HG03571 (cell line): ENCODE measurements around the gene TRIM29.
"Not testable (repeated sequence)": the region's sequence is repeated elsewhere in the genome, so short reads cannot be mapped to it uniquely, and the experiment has no call there.

ENCODE experiments used
- ATAC-seq: cut with Tn5 transposase; IDR thresholded peaks from one replicate; pipeline ENCODE4 v1.9.1; 2021; ENCODE audit not compliant: unreplicated experiment

Gene TRIM29

DNA sequence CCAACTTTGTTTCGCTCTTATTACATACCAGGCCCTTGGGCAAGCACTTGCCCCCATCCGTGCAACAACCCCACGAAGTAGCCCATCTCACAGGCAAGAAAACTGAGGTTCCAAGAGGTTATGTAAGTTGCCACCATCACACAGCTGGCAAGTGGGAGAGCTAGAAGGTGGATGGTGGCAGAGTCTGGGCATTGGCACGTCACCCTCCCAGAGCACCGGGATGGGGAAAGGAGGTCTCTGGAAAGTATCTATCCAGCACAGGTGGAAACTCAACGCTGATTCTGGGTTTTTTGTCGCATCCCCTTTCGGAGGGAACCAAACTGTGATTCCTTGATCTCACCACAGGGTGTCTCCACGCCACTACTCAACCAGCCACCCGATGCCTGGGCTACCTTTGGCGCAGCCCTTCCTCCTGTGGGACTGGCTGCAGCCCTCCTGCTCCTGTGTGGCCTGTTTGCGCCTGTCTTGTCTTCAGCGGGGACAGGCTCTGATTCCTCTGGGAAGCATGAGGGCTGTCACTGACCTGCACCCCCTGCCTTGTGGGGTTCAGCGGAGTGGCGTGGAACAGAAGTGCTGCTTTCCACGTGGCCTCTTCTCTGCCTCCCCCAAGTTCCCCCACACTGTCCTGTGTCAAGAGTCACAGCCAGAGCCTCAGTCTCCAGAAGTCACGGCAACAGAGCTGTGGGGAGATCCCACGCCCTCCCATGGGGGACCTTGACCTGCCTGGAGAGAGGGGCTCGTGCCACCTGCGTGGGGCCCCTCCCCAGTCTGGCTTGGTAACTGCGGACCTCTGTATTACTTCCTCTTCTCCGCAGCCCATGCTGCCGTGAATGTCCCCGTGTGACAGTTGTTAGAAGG lies 34.4 kb upstream of the TRIM29 start:
- ATAC-seq = no peak

DNA sequence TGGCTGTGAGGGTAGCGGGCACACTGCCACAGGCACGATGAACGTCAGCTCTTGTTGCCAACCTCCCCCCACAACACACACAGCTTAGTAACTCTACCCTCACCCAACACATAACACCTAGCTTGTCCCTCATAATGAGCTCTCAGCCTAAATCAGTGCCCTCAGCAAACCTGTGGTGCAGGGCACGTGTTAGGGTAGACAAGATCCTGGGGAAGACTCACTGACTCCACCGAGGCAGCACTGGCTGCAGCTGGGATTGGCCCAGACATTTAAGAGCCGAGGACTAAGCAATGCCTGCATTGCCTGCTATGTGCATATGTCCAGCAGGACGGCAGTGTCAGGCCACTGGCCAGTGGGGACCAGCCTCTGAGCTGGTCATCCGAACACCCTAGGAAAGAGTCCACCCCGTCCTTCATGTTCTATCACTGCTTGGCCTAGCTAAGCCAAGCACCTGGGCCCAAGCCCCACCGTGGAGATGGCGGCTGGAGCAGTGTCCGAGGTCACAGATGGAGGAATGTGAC lies 32.9 kb upstream of the TRIM29 start:
- ATAC-seq = no peak

DNA sequence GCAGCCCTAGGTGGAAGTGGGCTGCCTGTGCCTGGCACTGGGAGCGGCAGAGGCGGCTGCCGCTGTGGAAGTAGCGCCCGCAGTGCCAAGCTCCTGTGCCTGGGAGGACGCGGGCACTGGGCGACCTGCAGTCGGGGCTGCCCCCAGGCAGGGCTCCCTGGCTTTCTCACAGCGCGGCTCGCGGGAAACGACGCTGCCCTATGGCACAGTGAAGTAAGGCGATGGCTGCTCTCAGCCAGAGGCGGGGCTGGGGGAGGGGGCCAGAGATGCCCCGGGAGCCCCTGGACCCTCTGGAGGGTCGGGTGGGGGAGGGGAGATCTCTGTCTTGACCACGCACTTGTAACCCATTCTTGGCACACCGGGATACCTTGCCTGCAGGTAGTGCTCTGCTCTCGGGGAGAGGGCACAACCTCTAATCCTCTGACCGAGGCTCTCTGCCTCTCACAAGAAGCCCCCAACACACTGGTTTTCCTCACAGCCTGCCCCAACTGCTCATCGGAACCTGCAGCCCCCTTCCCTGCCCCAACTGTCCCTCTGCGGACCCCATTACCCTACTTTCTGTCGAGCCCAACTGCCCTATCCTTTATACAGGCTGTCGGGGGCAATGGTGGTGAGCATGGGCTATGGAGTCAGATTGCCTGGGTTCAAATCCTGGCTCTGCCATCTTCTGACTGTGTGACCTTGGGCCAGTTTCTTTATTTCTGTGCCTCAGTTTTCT lies 32.2 kb upstream of the TRIM29 start:
- ATAC-seq = no peak

DNA sequence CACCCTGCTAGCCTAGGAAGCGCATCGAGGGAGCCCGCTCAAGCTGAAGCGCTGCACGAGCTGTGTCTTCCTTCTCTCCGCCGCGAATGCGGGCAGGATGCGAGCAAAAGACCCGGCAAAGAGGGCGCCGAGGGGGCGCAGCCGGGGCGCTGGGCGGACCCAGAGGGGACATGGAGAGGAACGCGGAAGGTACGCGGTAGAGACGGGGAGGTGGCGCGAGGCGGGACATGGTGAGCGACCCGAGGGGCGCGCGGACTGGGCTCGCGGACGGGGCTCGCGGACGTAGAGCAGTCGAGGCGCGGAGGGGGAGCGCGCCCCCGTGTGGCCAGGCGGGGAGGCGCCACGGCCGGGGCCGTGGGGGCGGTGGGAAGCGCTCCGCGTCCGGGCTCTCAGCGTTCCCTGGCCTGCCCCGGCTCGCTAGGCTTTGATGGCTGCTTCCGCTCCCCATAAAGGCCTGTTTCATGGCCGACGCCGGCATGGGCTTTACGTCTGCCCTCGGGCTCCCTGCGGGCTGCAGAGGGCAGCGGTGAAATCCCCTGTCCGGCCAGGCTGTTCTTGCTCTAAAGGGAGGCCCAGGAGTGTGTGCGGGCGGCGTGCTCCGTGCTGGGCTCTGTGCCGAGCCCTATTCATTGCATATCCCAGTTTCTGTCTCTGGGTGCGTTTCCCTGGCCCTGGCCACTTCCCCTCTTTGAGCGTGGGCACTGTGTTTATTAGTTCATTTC lies 31.2 kb upstream of the TRIM29 start:
- no peak for ATAC-seq

DNA sequence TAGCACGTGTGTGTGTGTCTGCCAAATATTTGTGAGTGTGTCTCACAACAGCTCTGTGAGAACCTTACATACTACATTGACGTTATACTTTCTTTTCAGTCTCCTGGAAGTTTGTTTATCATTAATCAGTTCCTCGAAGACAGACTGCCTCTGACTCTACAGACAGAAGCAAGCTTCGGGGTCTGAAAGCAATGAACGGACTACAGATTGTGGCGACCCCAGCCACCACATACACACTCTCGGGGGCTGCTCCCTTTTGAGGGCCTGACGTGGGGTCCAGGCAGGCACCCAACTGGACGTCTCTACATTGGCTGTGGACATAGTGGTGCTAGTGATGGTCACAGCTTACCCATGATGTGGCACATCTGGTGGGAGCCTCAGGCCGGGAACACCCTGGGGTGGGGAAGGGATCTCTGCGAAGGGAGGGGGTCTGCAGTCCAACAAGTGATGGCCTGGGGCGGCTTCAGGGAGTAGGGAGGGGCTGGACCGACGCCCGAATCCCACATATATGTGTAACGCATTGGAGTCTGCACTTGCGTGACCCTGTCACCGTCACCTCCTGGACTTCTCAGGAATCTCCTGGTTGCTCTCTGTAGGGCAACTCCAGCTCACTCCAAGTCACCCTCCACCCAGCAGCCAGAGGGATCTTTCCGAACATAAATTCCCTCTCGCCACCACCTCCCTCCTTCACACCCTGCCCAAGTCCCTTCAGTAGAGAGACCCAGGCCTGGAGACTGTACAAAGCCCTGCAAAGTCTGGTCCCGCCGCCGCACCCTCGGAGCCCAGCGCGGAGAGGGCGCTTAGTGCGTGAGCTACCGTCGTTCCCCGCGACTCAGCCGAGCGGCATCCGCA lies 30.4 kb upstream of the TRIM29 start:
- no peak for ATAC-seq

DNA sequence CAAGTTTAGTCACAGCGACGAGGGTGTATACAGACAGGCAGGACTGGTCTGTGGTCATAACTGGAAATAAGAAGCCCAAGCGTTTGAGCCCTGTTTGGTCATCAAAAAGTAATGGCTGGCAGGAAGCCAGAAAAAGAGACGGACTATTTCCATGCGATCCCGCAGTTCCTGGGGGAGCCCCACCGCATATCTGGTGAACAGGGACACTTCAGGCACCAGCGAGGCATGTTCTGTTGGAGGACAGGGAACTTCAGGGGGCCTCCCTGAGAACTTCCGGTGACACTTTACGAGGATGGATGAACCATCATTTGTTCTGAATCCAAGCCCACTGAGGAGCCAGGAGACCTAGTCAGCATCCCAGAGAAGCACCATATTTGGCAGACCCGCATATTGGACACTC lies 29.7 kb upstream of the TRIM29 start:
- no peak for ATAC-seq

DNA sequence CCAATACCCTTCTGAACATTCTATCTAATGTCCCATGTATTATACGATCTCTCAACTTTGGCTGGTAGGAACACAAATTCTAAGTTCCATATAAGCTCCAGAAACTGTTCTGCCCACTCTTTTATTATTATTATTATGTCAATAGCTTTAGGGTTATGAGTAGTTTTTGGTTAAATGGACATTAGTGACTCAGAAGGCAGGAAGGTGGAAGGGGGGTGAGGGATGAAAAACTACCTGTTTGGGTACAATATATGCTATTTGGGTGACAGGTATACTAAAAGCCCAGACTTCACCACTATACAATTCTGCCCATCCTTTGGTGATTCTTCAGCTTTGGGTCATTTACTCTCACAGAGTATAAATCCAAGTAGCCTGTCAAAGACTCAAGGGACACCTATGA lies 22.5 kb upstream of the TRIM29 start:
- no peak for ATAC-seq

DNA sequence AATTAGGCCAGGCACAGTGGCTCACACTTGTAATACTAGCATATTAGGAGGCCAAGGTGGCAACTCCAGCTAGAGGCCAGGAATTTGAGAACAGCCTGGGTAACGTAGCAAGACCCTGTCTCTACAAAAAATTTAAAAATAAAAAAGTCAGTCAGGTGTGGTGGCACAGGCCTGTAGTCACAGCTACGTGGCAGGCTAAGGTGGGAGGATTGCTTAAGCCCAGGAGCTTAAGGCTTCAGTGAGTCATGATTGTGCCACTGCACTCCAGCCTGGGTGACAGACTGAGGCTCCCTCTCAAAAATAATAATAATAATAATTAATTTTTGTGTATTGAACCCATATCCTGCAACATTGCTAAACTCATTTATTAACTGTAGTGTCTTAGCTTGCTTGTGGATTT lies 15.3 kb upstream of the TRIM29 start:
- ATAC-seq = no peak

DNA sequence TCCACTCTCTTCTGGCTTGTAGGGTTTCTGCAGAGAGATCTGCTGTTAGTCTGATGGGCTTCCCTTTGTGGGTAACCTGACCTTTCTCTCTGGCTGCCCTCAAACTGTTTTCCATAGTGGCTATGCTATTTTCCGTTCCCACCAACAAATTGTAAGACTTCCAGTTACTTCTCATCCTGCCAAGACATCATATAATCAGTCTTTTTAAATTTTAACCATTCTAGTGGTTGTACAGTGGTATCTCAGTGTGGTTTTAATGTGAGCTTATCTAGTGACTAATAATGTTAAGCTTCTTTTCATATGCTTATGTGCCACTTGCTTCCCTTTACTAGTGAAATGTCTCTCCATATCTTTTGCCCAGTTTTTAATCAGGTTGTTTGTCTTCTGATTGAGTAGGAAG lies 13.6 kb upstream of the TRIM29 start:
- ATAC-seq = no peak

DNA sequence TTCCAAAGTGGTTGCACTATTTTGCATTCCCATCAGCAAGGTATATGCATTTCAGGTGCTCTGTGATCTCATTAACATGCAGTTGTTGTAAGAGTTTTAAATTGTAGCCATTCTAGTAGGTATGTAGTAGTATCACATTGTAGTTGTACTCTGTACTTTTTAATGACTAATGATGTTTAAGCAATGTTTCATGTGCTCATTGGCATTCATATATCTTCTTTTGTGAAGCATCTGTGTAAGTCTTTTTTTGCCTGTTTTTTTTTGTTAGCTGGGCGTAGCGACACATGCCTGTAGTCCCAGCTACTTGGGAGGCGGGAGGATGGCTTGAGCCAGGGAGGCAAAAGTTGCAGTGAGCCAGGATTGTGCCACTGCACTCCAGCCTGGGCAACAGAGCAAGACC lies 11.3 kb upstream of the TRIM29 start:
- ATAC-seq = no peak

DNA sequence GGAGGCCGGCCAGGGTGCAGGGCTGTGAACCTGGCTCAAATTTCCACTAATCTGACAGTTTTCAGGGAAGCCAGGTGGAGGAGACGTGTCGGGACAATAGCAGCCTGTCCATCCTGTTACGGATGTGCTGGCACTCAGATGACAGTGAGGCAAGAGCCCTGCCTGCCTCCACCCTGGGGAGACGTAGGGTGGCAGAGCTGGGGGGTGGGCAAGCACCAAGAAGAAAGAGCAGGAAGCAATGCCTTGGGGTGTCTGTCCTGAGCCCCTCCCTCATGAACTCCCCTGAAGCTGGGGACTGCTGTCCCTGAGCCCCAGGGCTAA lies 10.0 kb upstream of the TRIM29 start:
- no peak for ATAC-seq

DNA sequence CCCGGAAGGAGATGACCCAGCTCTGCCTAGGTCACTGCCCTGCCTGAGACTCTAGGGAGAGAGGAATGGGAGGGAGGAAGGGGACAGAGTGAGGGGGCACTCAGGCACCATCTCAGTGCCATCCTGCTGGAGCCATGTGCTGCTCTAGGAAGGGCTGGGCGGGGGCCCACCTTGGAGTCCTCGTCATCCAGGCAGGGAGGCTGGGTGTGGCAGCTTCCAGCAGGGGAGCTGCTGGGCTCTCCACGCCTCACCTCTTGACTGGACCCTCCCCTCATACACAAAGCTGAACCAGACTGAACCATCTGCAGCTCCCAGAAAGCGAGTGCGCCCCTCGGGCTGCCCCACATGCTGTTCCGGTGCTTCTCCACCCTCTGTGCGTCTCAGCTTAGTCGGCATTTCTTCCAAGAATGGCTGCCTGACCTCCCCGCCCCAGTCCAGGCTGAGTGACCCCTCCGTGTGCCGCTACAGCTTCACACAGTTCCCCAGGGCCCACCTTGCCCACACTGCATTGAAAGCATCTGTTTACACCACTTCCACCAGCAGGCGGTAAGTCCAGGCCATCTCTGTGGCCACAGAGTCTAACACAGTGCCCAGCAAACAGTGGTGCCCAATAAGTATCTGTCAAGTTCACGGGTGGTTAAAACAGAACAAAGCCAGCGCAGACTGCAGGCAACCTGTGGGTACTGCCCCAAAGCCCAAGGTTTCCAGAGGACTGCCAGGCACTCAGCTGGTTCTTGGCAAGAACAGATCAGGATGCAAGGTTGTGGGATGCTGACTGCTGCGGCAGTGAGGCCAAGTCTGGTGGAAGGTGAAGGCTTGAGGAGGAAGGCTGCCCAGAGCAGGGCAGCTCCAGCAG lies 9.4 kb upstream of the TRIM29 start:
- no peak for ATAC-seq

DNA sequence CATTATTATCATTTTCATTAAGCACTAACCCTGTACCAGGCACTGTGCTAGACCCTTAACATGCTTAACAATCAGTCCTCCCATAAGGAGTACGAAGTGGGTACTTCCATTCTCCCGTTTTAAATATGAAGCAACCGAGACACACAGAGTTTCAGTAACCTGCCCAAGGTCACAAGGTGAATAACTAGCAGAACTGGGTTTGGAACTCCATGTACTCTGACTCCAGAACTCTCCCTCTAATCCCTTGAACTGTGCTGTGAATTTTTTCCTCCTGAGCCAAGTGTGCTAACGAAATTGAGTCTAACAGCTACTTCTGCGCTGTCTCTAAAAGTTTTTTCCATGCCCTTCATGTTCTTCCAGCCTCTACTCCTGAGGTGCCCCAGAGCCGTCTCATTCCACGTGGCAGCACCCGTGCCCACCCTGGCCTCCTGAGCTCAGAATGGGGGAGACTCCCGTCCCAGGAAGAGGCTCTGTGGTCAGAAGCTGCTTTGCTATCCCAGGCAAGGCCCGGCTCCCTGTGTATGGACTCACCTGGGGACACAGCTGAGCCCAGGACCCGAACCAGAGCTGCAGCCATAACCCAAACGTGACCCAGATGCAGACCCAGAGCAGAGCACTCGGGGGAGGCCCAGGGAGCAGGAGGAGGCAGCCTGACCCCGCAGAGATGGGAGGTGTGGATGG lies 8.6 kb upstream of the TRIM29 start:
- no peak for ATAC-seq

DNA sequence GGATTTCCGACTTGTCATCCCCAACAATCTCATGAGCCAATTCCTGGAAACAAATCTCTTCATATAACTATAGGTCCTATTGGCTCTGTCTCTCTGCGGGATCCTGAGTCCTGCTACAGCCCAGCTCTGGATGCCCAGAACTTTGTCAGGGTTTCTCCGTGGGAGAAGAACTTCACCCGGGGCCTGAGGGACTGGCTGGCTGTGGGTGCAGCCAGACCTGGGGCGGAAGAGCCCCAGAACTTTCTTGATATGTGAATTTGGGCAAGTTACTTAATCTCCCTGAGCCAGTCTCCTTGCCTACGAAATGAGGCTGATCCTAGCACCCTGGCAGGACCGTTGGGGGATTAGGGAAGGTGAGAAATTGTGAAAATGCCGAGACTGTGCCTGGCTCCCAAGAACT lies 6.6 kb upstream of the TRIM29 start:
- ATAC-seq = no peak

DNA sequence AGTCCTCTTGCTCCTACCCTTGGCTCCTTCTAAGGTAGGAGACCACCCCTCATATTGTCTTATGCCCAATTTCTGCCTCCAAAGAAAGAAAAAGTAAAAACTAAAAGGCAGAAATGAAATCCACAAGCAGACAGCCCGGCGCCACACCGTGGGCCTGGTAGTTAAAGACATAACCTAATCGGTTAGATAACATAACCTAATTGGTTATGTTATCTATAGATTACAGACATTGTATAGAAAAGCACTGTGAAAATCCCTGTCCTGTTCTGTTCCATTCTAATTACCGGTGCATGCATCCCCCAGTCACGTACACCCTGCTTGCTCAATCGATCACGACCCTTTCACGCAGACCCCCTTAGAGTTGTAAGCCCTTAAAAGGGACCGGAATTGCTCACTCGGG lies 5.6 kb upstream of the TRIM29 start:
- ATAC-seq = not testable (repeated sequence)

DNA sequence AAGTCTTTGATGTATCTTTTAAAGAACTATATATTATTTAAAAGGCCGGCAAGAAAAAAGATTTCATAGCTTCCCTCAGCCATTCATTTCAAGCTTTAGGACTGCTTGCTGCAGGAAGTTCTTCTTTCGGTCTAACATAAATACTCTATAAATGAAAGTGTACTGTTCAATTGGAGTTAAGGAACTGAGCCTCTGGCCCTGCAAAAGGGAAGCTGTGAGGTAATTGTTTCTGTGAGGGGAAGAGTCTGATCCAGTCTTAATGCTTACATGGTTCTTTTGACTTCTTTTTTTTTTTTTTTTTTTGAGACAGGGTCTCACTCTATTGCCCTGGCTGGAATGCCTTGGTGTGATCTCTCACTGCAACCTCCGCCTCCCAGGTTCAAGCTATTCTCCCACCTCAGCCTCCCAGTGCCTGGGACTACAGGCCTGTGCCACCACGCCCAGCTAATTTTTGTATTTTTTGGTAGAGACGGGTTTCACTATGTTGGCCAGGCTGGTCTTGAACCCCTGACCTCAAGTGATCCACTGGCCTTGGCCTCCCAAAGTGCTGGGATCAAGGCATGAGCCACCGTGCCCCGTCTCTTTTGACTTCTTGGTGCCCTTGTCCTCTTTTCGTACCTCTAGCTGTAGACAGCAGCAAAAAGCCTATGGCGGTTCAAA lies 4.7 kb upstream of the TRIM29 start:
- ATAC-seq = no peak

DNA sequence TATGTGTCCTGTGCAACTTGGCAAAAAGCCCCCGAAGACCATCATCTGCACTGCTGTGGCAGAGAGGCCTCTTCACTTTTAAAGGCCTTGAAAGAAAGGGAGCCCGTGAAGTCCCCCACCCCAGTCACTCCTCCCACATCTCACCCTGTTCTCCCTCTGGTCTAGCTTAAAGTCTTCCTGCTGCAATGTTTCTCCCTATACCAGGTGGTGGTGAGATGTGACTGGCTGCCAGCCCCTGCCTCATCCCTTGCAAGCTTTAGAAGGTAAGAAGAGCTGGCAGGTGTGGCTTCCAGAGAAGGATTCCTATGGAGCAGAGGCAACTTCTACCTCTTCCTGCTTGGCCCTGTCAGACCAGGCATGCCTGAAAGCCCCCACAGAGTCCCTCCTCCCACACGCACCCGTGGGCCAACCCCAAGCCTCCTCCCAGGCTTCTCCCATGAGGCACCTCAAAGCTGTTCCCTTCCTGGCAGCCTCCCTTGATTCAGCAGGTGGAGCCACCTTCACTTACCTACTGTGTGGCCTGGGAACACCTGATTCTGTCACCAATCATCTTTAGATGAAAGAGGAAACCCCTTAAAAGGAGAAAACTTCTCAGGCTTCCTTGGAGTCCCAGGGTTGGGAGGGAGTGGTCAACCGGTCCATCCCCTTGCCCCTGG lies 4.0 kb upstream of the TRIM29 start:
- no peak for ATAC-seq

DNA sequence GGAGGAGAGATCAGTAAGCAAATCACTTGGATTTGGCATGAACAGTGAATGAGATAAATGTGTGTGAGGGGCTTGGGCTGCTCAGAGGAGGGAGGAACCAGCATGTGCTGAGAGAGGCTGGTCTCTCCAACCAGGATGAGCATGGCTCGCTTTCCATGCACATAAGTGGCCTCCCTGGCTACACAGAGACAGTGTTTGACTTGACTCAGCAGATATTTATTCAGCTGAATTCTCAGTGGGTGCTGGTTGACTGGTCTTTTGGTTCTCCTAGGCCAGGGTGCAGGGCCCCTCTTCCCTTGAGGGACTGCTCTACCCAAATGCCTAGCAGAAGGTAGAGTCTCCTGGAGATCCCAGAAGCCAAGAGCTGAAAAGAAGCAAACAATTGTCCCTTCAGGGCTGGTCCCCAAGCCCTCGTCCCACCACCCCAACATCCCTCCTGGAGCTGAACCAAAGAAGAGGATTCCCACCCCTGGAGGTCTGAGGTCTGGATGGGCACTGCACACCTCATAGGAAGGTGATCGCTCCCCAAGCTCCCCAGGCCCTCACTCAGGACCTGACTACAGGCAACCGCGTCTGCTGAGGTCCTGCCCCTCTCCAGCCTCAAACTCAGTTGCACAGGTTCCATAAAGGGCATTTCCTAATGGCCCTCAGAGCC lies 3.3 kb upstream of the TRIM29 start:
- ATAC-seq = no peak
